ENCODE data around the gene SMPX.

The SMPX gene

GRCh38 chrX:21723084-21723483 is 34.8 kb downstream of the SMPX start:
- in situ Hi-C loops (cut with MboI; ENCODE audit: low pct_unique_long_range_greater_than_20kb, low sequenced_read_pairs, unreplicated experiment): no loop called here
- TF ChIP-seq, protein P1, sequence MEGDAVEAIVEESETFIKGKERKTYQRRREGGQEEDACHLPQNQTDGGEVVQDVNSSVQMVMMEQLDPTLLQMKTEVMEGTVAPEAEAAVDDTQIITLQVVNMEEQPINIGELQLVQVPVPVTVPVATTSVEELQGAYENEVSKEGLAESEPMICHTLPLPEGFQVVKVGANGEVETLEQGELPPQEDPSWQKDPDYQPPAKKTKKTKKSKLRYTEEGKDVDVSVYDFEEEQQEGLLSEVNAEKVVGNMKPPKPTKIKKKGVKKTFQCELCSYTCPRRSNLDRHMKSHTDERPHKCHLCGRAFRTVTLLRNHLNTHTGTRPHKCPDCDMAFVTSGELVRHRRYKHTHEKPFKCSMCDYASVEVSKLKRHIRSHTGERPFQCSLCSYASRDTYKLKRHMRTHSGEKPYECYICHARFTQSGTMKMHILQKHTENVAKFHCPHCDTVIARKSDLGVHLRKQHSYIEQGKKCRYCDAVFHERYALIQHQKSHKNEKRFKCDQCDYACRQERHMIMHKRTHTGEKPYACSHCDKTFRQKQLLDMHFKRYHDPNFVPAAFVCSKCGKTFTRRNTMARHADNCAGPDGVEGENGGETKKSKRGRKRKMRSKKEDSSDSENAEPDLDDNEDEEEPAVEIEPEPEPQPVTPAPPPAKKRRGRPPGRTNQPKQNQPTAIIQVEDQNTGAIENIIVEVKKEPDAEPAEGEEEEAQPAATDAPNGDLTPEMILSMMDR (IDR thresholded peaks at IDR 0.05; ENCODE audit: extremely low read depth, insufficient read depth, missing control alignments): no peak
- DNase-seq (ENCODE audit: low spot score): no peak

GRCh38 chrX:21721195-21721594 is 36.7 kb downstream of the SMPX start:
- DNase-seq (ENCODE audit: low spot score): no peak
- in situ Hi-C loops (cut with MboI; ENCODE audit: low pct_unique_long_range_greater_than_20kb, low sequenced_read_pairs, unreplicated experiment): no loop called here
- TF ChIP-seq, protein P1 (IDR thresholded peaks at IDR 0.05; ENCODE audit: extremely low read depth, insufficient read depth, missing control alignments): no peak

GRCh38 chrX:21718575-21718974 is 39.3 kb downstream of the SMPX start:
- in situ Hi-C loops (cut with MboI; ENCODE audit: low pct_unique_long_range_greater_than_20kb, low sequenced_read_pairs, unreplicated experiment): no loop called here
- no peak for DNase-seq (ENCODE audit: low spot score)
- TF ChIP-seq, protein P1 (IDR thresholded peaks at IDR 0.05; ENCODE audit: extremely low read depth, insufficient read depth, missing control alignments): no peak

- in situ Hi-C loops (cut with MboI; ENCODE audit: low pct_unique_long_range_greater_than_20kb, low sequenced_read_pairs, unreplicated experiment): no loop called here
- TF ChIP-seq, protein P1 (IDR thresholded peaks at IDR 0.05; ENCODE audit: extremely low read depth, insufficient read depth, missing control alignments): no peak
These were observed 40.1 kb downstream of the SMPX start for GRCh38 chrX:21717802-21718201.

GRCh38 chrX:21715825-21716224 is 42.1 kb downstream of the SMPX start:
- TF ChIP-seq, protein P1 (IDR thresholded peaks at IDR 0.05; ENCODE audit: extremely low read depth, insufficient read depth, missing control alignments): no peak
- no peak for DNase-seq (ENCODE audit: low spot score)
- in situ Hi-C loops (cut with MboI; ENCODE audit: low pct_unique_long_range_greater_than_20kb, low sequenced_read_pairs, unreplicated experiment): no loop called here

More at GRCh38 chrX:21717802-21718201, 40.1 kb downstream of the SMPX start:
- DNase-seq (ENCODE audit: low spot score): no peak

DNA sequence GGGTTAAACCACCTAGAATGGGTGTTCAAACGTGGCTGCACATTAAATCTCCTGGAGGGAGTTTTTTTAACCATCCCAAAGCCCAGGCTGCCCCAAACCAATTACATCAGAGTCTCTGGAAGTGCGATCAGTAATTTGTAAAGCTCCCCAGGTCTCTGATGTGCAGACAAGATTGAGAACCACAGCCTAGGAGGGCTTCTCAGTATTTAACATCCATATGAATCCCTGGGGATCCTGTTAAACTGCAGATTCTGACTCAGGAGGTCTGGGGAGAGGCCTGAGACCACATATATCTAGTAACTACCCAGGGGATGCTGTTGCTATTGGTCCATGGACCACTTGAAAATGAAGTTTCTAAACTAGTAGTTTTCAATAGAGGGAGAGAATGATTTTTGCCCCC is 42.6 kb downstream of the SMPX start:
- in situ Hi-C loops (cut with MboI; ENCODE audit: low pct_unique_long_range_greater_than_20kb, low sequenced_read_pairs, unreplicated experiment): no loop called here
- no peak for DNase-seq (ENCODE audit: low spot score)
- TF ChIP-seq, protein P1 (IDR thresholded peaks at IDR 0.05; ENCODE audit: extremely low read depth, insufficient read depth, missing control alignments): no peak

GRCh38 chrX:21711848-21712197 is 46.1 kb downstream of the SMPX start:
- no peak for DNase-seq (ENCODE audit: low spot score)
- in situ Hi-C loops (cut with MboI; ENCODE audit: low pct_unique_long_range_greater_than_20kb, low sequenced_read_pairs, unreplicated experiment): no loop called here
- TF ChIP-seq, protein P1 (IDR thresholded peaks at IDR 0.05; ENCODE audit: extremely low read depth, insufficient read depth, missing control alignments): no peak

All from GM13977 (cell line).